ENCODE measurements around the gene CXCL1. TPM values are rescaled to one million over a fixed set of nuclear protein-coding genes. Genes with fewer than 3 reads are reported as not detected.

Gene CXCL1
- total RNA-seq, 2 donors from 2014 or later, result 6.9 to 8.5 TPM

DNA sequence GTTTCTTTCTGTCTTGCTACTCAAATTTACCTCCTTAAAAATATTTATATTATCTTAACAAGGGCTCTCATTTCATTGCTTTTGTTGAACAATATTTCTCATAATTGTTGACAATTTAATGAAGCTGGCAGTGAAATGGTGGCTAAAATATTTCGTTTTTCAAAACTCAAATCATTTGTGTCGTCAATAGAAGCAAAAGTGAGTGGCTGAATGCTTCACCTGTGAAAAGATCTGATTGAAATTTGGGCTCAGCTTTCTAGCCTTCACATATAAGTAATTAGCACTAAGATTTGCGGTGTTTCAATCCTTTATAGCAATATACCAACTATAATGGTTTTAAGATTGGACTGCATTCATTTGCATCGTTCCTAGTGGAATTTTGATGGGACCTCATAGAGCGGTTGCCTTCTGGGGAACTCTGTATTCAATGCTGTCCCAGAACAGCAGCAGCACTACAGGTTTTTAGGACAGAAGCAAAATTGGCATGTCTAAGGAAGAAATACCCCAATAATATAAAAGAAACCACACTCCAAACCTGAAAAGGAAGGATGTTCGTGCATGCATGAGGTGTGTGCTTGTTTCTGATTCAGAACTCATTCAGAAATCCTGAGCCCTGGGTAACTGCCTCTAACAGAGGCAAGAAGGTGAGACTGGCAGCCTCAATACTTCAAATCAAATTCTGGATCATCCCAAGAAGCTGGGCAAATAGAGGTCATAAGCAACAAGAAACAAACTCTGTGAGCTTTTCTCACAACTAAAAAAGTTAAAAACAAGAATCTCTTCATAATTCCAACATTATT, 2.5 kb downstream of the CXCL1 start:
- TF ChIP-seq, protein P1, sequence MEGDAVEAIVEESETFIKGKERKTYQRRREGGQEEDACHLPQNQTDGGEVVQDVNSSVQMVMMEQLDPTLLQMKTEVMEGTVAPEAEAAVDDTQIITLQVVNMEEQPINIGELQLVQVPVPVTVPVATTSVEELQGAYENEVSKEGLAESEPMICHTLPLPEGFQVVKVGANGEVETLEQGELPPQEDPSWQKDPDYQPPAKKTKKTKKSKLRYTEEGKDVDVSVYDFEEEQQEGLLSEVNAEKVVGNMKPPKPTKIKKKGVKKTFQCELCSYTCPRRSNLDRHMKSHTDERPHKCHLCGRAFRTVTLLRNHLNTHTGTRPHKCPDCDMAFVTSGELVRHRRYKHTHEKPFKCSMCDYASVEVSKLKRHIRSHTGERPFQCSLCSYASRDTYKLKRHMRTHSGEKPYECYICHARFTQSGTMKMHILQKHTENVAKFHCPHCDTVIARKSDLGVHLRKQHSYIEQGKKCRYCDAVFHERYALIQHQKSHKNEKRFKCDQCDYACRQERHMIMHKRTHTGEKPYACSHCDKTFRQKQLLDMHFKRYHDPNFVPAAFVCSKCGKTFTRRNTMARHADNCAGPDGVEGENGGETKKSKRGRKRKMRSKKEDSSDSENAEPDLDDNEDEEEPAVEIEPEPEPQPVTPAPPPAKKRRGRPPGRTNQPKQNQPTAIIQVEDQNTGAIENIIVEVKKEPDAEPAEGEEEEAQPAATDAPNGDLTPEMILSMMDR (IDR thresholded peaks at IDR 0.05), result no peak

DNA sequence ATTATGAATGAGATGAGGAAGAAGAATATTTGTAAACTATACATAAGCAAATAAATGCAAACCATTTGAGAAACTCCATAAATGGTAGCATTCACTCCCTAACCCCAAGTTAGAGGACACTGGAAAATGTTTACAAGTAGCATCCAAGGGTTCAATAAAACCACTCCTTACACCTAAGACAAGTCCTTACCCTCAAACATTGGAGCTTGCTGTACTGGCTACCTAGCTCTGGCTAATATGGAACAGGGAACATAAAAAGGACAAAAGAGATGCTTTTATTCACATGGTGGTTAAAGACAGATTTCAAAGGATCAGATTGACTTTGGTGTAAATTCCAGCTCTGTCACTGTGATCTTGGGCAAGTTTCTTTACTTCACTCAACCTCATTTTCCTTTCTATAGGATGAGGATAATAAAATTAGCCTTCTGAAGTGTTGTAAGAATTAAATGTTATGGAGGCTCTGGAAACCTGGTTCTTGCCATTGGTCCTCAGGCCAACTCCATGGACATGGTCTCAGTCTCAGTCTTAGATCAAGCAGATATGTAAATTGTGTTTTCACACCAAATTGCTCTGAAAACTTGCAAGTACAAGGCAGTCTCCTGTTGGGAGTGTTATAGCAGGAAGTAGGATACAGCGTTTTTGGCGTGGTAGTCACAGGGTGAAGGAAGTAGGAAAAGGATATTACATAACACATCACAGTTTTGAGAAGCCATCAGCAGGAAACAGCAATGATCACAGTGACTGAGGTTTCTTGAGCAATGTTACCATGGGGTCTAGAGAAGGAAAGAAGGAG, 3.3 kb downstream of the CXCL1 start:
- TF ChIP-seq, protein P1 (IDR thresholded peaks at IDR 0.05), result no peak
- no peak overlapping the region for H3K4me3 ChIP-seq
- no peaks in the 10 kb centered on the region for H3K27me3 ChIP-seq
- no peaks in the 10 kb centered on the region for H3K9me3 ChIP-seq
- H3K27ac ChIP-seq, result no peak overlapping the region
- H3K4me1 ChIP-seq, result peaks cover 0 to 20% of the 10 kb centered on the region in 2 donors
- H3K36me3 ChIP-seq, result no peaks in the 10 kb centered on the region
- no peak for DNase-seq (ENCODE audit: low spot score)

More for the DNA sequence above, 2.5 kb downstream of the CXCL1 start:
- Histone ChIP-seq H3K4me3 (no peak overlapping the region), H3K27ac (no peak overlapping the region), H3K9me3 (no peaks in the 10 kb centered on the region), H3K27me3 (no peaks in the 10 kb centered on the region), H3K36me3 (no peaks in the 10 kb centered on the region), H3K4me1 (peaks cover 0 to 20% of the 10 kb centered on the region in 2 donors)
- DNase-seq (ENCODE audit: low spot score), result no peak

DNA sequence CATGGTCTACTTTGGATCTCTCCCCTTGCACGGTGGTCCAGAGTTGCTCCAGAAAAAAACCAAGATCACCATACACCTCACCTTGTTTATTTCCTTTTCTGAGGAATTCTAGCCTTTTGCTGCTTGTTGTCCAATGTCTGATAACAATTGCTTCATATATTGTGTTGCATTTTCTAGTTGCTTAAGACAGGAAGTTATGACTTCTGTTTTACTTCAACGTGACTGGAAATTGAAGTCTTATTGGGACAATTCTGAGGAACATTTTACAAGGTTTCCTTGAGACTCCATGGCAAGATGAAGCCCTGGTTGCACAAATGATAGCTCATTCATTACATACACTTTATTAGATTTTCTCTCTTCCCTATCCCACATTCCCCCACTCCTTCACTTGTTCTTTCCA, 5.2 kb downstream of the CXCL1 start:
- TF ChIP-seq, protein P1 (IDR thresholded peaks at IDR 0.05), result no peak
- no peaks in the 10 kb centered on the region for H3K27me3 ChIP-seq
- H3K4me3 ChIP-seq, result no peak overlapping the region
- H3K4me1 ChIP-seq, result peaks cover 0 to 10% of the 10 kb centered on the region in 2 donors
- no peaks in the 10 kb centered on the region for H3K9me3 ChIP-seq
- DNase-seq (ENCODE audit: low spot score), result no peak
- H3K27ac ChIP-seq, result no peak overlapping the region
- no peaks in the 10 kb centered on the region for H3K36me3 ChIP-seq

DNA sequence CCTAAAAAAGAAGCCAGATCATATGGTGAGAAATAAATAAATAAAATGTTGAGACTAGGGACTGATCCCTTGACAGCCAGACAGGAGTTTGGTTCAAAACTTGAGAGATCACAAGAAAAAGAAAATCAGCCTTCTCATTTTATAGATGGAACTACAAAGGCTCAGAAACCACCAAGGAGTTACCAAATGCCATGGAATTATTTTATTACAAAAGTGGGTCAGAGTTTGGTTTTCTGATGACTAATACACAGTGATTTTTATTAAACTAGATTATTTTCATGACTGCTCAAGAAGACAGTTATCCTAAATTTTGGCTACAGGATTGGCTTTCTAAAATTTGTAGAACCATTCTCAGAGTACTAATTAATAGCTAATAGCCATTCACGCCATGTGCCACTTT, 6.2 kb downstream of the CXCL1 start:
- H3K27me3 ChIP-seq, result no peaks in the 10 kb centered on the region
- TF ChIP-seq, protein P1 (IDR thresholded peaks at IDR 0.05), result no peak
- H3K36me3 ChIP-seq, result no peaks in the 10 kb centered on the region
- no peak overlapping the region for H3K4me3 ChIP-seq
- DNase-seq (ENCODE audit: low spot score), result no peak
- H3K4me1 ChIP-seq, result peaks cover 0 to under 1% of the 10 kb centered on the region in 2 donors
- H3K9me3 ChIP-seq, result no peaks in the 10 kb centered on the region
- H3K27ac ChIP-seq, result no peak overlapping the region

DNA sequence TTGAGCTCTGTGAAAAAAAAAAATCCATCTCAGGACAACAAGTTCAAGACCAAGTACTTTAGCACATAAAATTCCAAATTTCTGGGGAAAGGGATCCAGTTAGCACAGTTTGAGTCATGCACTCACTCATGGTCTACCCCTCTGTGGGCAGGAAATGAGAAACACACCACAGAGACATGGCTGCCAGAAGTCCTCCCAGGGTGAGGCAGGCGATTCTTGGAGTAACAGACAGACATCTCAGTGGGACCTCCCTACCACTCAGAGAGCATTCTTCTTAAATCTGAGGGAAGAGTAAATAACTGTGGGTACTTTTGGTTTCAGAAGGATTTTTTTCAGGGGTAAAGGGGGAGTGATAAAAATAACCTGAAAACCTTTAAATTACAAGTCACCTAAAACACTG, 14.1 kb downstream of the CXCL1 start:
- no peak overlapping the region for H3K27ac ChIP-seq
- no peaks in the 10 kb centered on the region for H3K9me3 ChIP-seq
- no peaks in the 10 kb centered on the region for H3K27me3 ChIP-seq
- no peaks in the 10 kb centered on the region for H3K36me3 ChIP-seq
- DNase-seq (ENCODE audit: low spot score), result no peak
- no peaks in the 10 kb centered on the region for H3K4me1 ChIP-seq
- TF ChIP-seq, protein P1 (IDR thresholded peaks at IDR 0.05), result no peak
- H3K4me3 ChIP-seq, result no peak overlapping the region
